Cortex of kidney (tissue), 1 donor: ENCODE results near the gene GPS1.

ENCODE experiments used
- DNase-seq: peaks from one replicate; lab custom pipeline; 2025; lab: John Stamatoyannopoulos, UW

The GPS1 gene

GRCh38 chr17:82059272-82060000 lies 7.7 kb downstream of the GPS1 start:
- DNase-seq, result no peak

- DNase-seq, result no peak
Observed at GRCh38 chr17:82060001-82060380, 8.3 kb downstream of the GPS1 start.

- no peak for DNase-seq
Observed at GRCh38 chr17:82060614-82061013, 8.9 kb downstream of the GPS1 start.

- no peak for DNase-seq
Observed at GRCh38 chr17:82061047-82061925, 9.6 kb downstream of the GPS1 start.

GRCh38 chr17:82062076-82062983 lies 10.6 kb downstream of the GPS1 start:
- DNase-seq, result no peak

GRCh38 chr17:82062984-82063368 lies 11.3 kb downstream of the GPS1 start:
- DNase-seq, result no peak

GRCh38 chr17:82063424-82064415 lies 12.0 kb downstream of the GPS1 start:
- no peak for DNase-seq

GRCh38 chr17:82064433-82065192 lies 12.9 kb downstream of the GPS1 start:
- DNase-seq, result no peak

GRCh38 chr17:82065193-82065637 lies 13.5 kb downstream of the GPS1 start:
- DNase-seq, result no peak

GRCh38 chr17:82065638-82066303 lies 14.1 kb downstream of the GPS1 start, which contains the start of gene DUS1L:
Gene DUS1L (minus strand): TSS chr17:82065804. CDS start chr17:82065059, 745 bp downstream.
- DNase-seq, result no peak

- DNase-seq, result no peak
Observed at GRCh38 chr17:82070611-82071010, 18.9 kb downstream of the GPS1 start.

- no peak for DNase-seq
Observed at GRCh38 chr17:82072827-82073226, 21.1 kb downstream of the GPS1 start.

GRCh38 chr17:82073446-82073845 lies 21.7 kb downstream of the GPS1 start:
- no peak for DNase-seq

GRCh38 chr17:82076018-82076784 lies 24.5 kb downstream of the GPS1 start:
- DNase-seq, result no peak

- no peak for DNase-seq
Observed at GRCh38 chr17:82076785-82077591, 25.3 kb downstream of the GPS1 start.

- no peak for DNase-seq
Observed at GRCh38 chr17:82077617-82078358, 26.1 kb downstream of the GPS1 start.

GRCh38 chr17:82078433-82078832 lies 26.7 kb downstream of the GPS1 start:
- DNase-seq, result no peak
